NOMO-1 treated with DMSO at 0.1 percent for 48 hours (cell line): ENCODE measurements around the gene SRPK2.

ENCODE experiments used
- DNase-seq: peaks from one replicate; lab custom pipeline; 2025; ENCODE audit not compliant: unreplicated experiment; lab: John Stamatoyannopoulos, UW

Gene SRPK2

DNA sequence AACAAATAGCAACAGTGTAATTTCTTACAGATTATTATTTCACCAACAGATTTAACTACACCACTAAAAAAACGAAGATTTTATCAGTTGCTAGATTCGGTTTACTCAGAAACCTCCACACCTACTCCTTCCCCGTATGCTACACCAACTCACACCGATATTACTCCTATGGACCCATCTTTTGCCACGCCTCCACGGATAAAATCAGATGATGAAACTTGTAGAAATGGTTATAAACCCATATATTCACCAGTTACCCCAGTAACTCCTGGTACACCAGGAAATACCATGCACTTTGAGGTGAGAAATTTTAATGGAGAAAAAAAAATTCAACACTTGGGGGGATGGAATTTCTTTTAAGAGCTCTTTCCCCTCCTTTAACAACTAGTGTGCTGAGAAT, 282.2 kb downstream of the SRPK2 start:
- DNase-seq: no peak

DNA sequence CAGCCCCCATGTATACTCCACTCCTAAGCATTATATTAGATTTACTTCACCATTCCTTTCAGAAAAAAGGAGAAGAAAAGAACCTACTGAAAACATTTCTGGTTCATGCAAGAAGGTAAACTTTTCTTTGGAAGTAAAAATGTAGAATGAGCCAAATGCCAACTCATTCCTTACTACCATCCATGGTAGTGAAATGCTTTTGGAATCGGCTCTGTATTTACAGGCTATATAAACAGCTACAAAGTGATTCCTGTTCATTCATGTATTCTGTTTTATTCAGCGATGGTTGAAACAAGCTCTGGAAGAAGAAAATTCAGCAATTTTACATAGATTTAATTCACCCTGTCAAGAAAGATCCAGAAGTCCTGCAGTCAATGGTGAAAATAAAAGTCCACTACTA, 283.1 kb downstream of the SRPK2 start:
- no peak for DNase-seq

DNA sequence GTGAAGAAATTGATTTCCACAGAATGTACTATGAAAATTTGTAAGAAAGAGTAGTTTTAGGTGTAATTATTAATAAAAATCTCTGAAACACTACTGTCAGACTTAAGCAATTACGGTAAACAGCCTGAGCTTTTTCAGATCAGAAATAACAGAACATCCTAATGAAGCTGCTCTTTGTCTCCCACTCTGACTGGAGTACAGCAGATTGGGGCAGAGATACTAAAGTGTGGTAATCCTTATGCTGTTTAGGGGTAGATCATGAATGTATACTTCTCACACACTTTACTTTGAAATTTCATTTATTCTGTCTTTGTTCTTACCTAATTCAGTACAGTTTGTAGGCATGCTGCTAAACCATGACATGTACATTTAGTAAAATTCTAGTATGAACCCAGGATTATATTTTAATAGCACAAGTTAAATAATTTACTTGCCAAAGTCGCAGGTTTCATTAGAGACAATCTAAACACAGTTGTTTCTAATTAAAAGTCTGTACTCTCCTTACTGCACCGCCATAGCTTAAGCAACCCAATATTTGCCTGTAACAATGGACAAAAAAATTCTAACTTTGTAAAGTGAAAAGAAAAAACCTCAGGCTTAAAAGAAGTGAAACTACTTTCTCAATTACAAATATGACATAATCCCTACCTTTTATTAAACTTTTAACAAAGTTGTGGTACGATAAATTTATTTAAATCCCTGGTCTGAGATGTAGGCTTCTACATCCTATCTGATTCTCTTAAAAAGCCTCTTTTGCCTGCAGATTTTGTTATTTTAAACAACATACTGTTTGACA, 286.0 kb downstream of the SRPK2 start:
- no peak for DNase-seq

DNA sequence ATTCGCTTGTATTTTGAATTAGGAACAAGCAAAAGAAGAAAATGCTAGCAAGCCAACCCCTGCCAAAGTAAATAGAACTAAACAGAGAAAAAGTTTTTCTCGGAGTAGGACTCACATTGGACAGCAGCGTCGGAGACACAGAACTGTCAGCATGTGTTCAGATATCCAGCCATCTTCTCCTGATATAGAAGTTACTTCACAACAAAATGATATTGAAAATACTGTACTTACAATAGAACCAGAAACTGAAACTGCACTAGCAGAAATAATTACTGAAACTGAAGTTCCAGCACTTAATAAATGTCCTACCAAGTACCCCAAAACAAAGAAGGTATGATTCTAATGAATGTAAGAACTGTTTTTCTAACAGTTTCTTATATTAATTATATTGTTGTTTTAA, 286.9 kb downstream of the SRPK2 start:
- no peak for DNase-seq

- no peak for DNase-seq
Measured at GRCh38 chr7:105098863-105099515, 289.7 kb downstream of the SRPK2 start.

DNA sequence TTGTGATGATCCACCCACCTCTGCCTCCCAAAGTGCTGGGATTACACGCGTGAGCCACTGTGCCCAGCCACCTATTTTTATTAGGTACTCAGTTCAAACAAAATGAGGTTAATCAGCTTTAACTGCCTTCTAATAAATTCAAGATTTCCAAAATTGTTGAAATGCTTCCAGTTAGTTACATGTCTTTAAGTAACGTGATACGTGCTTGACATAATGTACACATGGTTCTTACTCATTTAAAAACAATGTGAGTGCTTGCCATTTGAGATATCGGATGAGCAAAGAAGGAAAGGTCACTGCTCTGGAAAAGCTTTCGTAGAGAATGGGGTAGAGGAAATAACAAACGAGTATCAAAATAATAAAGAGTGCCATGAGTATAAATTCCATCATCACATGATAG, 291.1 kb downstream of the SRPK2 start:
- DNase-seq: no peak

DNA sequence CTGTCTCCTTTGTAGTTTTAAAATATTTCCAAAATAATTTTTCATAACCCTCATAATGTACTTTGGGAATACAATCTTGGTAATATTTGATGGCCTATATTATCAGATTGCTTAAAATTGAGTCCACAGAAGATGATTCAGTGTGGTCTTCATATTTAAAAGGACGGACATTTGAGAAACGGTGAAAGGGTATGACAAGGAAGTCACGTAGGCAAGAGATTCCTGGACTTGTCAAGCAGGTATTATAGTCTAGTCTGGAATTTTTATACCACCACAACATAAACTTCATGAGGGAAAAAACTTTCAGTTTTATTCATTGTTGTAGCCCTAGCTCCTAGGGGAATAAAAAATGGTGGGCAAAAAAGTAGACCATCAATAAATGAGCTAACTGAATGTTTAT, 292.4 kb downstream of the SRPK2 start:
- DNase-seq: no peak

DNA sequence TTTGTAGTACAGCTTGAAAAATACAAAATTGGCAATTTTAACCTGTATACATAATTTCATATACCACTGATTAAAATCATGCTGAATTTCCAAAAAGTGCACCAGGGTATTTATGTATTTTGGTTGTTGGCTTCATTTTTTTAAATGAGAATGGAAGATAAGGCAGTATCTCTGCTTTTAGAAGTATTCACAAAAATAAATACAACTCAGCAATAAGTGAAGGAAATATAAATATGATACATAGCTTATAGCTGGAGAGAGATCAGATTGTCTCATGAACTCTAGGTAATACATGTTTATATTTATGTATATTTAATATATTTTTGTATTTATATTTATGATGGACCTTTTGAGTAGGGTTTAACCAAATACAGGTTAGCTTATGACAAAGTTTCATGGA, 293.8 kb downstream of the SRPK2 start:
- no peak for DNase-seq

- DNase-seq: no peak
Measured at GRCh38 chr7:105088456-105088855, 300.3 kb downstream of the SRPK2 start.

GRCh38 chr7:105087981-105088380, 300.7 kb downstream of the SRPK2 start:
- DNase-seq: no peak

DNA sequence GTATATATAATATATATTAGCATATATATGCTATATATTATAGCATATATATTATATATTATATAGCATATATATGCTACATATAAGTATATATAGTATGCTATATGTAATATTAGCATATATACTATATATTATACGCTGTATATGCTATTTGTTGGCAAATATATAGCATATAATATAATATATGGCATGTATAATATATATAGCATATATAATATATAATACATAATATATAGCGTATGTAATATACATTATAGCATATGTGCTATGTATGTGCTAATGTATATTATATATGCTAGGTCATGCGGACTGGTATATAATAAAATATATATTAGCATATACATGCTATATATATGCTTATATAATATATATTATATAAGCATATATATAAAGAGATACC, 301.9 kb downstream of the SRPK2 start:
- DNase-seq: no peak

GRCh38 chr7:105084581-105084980, 304.1 kb downstream of the SRPK2 start:
- no peak for DNase-seq

- no peak for DNase-seq
Measured at GRCh38 chr7:105079348-105079747, 309.4 kb downstream of the SRPK2 start.

DNA sequence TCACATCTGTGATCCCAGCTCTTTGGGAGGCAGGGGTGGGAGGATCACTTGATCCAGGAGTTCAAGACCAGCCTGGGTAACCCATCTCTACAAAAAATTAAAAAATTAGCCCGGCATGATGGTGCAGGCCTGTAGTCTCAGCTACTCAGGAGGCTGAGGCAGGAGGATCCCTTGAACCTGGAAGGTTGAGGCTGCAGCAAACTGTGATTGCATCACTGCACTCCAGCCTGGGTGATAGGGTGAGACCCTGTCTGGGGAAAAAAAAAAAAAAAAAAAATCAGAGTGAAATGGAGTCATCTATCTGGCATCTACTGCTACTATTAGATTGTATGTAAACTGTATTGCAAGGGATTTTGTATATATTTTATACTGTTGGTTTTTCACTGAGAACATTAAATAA, 315.6 kb downstream of the SRPK2 start:
- no peak for DNase-seq

- no peak for DNase-seq
Measured at GRCh38 chr7:105068886-105069285, 319.8 kb downstream of the SRPK2 start.

DNA sequence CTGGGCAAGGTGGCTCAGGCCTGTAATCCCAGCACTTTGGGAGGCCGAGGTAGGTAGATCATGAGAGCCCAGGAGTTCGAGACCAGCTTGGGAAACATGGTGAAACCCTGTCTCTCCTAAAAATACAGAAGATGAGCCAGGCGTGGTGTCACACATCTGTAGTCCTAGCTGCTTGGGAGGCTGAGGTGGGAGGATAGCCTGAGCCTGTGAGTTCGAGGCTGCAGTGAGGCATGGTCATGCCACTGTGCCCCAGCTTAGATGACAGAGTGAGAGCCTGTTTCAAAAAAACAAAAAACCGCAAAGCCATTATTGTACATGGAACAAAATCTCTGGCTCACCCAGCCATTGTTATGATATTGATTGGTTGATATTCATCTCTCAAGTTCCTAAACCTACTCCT, 321.0 kb downstream of the SRPK2 start:
- no peak for DNase-seq
